Kidney capillary endothelial cell (primary cell): Measurements from ENCODE around the gene FGFR3.
"Not testable (repeated sequence)": the region's sequence is repeated elsewhere in the genome, so short reads cannot be mapped to it uniquely, and the experiment has no call there.

Experiments
- DNase-seq: peaks from one replicate; pipeline ENCODE4 v3.0.0-alpha.2; 2018; ENCODE audit warnings: low spot score

Gene FGFR3

DNA sequence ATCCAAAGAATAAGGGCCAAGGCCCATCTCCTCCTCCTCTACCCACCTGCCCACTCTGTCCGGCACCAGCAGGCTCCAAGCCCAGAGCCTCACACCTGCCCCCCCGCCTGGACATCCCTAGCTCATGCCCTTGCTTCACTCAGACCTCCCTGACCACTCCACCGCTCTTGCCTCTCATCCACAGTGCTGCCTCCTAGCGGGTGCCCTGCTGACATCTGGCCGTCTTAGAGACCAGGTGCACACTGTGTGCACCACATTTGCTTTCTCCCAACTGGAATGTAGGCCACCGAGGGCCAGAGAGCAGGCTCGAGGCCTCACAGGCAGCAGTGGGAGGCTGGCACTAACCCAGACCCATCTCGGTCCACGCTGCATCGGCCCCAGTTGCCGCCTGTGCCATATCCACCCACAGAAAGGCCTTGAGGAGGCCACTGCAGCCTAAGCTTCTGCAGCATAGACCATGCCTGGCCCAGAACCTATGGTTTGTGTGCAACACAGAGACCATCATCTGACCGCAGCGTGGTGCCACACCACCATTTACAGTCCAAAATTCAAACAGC, 49.3 kb downstream of the FGFR3 start:
- no peak for DNase-seq

DNA sequence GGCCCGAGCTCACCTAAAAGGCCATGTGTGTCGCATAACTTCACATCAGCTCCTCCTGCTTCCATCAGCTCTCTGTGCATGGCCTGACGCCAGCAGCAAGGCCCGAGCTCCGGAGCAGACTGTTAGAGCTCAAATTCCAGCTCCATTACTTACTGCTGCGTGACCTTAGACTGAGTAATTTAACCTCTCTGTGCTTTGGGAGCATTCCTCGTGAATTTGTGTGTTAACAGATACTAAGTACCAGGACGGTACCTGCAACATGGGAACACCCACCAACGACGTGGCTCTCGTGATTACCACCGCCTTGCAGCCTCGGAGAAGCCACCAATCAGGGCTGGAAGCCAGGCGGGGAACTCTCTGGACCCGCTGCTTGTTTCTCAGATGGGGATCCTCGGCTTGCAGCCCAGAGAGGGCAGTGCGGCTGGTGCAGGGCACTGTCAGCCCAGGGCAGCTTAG, 49.9 kb downstream of the FGFR3 start:
- DNase-seq: no peak

DNA sequence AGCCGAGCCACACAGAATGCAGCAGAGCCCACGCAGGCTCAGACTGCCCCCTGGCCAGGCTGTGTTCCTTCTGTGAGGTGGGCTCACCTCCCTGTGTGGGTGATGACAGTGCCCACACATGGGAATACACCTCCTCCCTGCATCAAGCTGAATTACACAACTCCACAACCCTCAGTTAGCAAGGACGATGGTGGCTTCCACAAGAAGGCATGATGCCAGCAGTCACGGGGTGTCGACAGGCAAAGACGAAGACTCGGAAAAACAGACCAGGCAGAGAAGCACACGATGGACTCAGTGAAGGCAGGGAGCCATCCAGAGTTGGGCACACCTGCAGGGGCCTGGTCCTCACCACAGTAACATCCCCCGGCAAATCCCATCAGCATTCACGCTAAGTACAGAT, 50.8 kb downstream of the FGFR3 start:
- no peak for DNase-seq

DNA sequence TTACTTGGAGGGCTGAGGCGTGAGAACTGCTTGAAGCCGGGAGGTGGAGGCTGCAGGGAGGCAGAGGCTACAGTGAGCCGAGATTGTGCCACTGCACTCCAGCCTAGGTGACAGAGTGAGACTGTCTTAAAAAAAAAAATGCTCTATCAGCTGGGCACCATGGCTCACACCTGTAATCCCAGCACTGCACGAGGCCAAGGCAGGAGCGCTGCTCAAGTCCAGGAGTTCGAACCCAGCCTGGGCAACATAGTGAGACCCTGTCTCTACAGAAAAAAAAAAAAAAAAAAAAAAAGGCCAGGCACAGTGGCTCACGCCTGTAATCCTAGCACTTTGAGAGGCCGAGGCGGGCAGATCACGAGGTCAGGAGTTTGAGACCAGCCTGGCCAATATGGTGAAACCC, 51.5 kb downstream of the FGFR3 start:
- not testable (repeated sequence) for DNase-seq

DNA sequence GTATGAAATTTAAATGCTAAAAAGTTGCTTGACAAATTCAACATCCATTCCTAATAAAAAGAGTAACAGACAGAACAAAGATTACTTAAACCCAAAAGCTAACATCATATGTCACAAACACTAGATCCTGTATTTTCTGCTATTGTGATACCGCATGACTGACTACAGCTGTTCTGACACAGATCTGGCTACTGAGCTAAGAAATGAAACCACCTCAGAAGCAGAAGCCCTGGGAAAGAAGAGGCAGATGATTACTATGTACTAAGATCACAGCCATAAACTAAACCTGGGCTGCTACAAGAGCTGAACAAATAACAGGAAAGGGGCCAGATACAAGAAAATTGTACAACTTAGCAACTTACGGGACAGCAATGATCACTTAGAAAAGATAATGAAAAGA, 53.5 kb downstream of the FGFR3 start:
- DNase-seq: no peak

DNA sequence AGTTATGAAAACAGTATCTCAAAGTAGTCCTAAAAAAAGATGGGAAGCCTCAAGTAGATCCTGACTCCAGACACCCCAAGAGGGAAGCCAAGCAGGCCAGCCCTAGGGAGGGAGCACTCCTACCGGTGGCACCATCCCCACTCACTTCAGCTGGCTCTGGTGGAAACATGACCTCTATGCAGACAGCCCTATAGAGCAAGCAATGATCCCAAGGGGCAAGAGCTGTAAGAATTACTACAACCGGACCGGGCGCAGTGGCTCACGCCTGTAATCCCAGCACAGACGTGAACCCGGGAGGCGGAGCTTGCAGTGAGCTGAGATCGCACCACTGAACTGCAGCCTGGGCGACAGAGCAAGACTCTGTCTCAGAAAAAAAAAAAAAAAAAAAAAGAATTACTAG, 57.2 kb downstream of the FGFR3 start:
- no peak for DNase-seq

DNA sequence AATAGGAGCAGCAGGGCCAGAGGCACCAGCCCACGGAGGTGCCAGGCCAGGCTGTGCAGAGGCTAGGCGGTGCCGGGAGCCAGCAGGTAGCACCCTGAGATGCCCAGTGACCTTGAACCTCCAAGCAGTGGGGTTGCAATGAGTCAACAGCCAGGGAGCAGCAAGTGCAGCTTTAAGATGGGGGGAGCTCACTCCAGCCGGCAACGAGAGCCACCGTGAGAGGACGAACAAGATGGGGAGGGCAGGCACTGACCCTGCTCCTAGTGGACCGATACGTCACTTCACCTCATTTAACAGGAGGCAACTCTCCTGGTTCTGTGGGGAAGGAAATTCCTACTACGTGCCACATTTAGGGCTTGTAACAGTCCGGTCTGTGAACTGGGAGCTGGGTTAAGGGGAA, 58.1 kb downstream of the FGFR3 start:
- DNase-seq: no peak

DNA sequence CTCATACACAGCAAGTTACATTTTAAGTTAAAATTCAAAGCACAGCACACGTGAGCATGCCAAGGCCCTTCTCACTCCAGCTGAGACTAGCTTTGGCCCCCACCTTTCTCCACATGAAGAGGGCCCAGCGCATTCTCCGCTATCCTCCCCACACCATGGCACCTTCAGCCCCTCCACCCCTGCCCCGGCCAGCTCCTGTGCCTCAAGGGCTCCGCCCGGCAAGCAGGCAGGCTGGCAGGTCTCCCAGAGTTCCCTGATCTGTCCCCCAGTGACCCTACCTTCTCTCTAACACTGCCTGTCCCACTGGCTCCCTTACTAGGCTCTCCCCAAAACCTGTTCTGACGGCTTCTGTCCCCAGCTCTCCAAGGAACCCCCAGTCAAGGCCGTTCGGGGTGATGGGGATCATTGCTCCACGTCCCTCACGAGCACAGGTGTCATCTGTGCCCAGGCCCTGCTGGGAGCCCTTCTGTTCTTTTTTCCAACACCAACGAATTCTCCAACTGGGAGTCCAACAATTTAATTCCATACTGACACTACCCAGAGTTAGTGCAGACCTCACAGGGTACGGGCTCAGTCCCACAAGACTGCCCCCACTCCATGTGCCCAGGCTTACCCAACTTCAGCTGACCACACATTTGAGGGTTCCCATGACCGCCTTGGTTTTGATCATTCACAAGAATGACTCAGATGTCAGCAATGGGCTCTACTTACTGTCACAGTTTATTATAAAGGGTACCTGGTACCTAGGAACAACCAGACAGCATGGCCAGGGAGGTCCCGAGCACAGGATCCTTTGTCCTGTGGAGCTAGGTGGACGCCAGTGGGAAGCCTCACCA, 58.7 kb downstream of the FGFR3 start:
- no peak for DNase-seq

DNA sequence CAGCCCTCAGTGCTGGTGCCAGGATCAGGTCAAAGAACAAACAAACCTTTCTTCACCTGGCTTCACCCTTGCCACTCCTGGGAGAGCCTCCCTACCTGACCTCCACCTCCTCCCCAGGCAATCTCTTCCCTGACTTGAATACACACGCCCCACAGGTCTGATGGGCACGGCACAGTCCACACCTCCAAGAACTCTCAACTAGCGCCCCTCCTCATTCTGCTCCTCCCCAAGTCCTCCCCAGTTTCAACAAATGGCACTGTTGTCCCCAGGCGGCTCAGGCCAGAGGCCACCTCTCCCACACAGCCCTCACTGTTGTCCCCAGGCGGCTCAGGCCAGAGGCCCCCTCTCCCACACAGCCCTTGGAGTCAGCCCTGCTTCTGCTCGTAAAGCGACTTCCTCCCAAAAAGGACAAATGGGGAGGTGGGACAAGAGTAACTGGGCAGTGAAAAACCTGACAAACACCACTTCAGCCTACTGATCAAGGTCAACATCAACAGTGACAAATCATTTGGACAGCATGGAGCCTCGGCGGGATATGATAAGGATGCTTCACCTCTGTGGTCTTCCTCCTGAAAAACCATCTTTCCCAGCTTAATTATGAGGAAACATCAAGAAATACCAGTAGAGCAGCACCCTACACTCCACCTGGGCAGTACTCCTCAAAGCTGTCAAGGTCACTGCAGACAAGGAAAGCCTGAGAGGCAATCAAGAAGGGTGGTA, 60.0 kb downstream of the FGFR3 start:
- no peak for DNase-seq

DNA sequence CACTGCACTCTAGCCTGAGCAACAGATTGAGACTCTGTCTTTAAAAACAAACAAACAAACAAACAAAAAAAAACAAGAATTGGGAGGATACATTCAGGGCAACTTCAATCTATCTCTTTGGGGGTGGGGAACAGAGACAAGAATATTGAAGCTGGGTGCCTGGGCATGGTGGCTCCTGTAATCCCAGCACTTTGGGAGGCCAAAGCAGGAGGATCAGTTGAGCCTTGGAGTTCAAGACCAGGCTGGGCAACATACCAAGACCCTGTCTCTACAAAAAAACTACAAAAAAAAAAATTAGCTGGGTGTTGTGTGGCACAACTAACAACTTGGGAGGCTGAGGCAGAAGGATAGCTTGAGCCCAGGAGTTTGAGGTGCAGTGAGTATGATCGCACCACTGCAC, 61.7 kb downstream of the FGFR3 start:
- DNase-seq: no peak

DNA sequence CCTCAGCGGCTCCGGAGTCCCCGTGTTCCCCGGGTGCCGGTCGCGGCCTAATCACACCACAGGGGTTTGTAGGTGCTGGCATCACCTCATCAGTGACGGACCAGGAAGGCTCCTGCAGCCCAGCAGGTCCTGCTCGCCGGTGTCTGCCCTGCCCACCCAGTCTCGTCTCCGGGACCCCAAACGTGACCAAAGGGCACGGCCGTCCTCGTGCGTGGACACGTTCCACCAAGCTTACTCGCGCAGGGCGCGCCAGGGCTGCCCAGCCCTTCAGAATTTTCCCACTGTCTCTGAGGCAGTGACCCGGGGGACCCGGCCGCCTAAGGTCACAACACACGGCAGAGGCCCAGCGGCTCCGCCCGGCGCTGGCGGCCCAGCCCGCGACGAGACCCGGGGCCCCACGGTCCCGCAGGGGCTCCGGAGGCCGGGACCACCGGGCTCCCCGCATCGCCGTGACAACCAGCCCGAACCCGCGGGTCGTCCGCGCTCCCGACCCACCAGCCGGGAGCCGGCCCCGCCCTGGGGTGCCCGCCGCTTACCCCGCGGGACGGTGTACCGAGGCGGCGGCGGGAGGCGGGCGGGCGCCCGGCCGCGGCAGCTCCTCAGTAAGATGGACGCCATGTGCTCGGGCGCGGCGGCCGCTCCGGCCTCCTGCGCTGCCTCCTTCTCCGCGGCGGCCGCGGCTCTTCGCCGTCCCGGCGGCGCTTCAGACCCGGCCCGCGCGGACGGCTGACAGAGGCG, 62.4 kb downstream of the FGFR3 start:
- DNase-seq: no peak

DNA sequence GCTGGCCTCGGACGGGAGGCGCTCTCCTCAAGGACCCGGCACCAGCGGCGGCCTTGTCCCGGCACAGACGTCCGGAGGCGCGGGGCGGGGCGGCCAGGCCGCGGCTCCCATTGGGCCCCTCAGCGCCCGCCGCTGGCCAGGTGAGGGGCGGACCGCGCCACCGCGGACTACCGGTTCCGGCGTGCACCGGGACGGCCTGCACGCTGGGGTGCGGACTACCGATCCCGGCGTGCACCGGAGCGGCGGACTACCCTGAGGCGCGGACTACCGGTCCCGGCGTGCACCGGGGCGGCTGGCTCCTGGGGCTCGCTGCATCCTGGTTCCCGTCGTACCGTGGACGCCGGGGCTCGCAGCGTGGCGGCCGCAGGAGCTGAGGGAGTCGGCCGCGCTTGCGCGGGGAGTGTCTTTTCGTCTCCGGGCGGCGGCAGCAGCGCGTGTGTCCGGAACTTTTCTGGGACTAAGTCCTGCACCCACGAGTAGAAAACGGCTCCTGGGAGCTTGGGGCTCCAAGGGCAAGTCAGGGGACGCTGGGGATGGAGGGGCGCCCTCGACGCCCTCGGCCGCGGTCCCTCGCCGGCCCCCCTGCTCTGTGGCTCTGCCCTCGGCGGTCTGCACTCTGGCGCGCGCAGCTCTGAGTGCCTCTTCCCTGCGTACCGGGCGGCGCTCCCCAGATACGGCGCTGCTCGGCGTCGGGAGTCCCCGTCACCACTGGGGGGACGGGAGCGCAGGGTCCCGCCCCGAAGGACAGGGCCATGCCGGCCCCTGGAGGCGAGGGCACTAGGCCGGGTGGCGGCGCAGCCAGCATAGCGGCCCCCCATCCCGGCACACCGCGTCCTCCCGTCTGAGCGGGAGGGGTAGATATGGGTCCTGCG, 63.2 kb downstream of the FGFR3 start, which contains the start of gene LETM1:
LETM1 (minus strand) TSS at position 86 of the 872 bp plus-strand sequence. CDS start 206 bp downstream, outside the sequence.
- peak; percentile 75 for DNase-seq

DNA sequence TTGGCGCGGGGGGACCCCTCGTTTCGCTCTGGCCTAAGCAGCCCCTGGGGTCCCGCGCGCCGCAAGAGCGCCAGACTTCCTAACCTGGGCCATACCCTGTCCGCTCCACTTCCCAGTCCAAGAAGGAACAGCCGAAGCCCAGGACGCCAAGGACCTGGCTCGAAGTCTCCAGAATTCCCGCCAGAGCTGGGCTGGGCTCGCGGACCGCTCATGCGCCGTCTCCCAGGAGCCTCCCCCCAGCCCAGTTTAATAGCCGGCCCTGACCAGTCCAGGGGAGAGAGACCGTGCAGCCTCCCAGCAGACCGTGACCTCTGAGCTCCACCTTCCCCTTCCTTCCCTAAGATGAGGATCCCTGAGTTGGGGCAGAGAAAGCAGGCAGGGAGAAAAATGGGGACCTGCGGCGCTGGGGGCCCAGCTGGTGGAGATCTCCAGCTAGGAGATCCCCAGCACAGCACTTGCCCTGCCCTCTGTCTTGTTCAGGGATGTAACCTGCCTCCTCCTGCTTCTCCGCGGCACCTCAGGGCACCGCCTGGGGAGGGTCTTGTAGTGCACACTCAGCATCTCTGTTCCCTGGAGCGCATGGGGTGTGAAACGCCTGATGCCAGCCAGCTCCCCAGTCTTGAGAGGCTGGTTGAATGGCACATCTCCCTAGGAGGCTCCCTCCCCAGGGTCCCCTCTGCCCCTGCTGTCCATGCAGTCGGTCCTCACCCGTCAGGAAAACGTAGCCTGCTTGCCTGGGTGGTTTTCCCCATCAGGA, 64.0 kb downstream of the FGFR3 start:
- DNase-seq: peak; percentile 5

DNA sequence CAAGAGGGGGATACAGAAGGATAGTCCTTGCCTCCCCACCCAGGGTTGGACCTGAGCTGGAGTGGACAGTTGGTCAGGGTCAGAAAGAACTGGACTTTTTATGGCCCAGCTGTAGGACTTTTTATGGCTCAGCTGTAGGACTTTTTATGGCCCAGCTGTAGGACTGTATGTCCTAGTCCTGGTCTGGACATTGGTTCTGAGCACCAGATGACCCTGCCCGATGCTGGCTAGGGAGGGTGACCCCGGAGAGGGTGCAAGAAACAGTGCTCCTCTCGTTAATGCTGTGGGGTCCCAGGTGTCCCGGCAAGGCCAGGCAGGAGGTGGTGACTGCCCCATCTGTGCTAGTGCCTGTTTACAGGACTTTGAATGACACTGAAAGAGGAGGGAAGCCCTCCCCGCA, 64.8 kb downstream of the FGFR3 start:
- DNase-seq: no peak
